ENCODE results near the gene MAML2.

DNA sequence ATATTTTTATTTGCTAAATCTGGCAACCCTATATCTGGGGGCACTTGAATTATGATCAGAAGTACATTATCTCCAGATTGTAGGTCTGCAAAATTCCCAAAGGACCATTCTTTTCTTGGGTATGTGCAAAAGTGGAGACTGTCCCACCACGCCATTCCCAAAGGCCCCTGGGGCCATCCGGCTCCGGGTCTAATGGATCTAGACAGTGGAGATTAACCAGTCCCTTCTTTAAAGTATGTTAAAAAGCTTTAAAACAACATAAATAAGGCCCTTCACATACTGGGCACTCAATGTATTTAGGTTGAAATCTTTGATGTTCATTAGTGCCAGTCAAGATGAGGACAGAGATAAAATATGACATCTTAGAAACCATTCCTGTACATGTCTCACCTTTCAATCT lies 124.1 kb downstream of the MAML2 start:
- TF ChIP-seq, protein P1, sequence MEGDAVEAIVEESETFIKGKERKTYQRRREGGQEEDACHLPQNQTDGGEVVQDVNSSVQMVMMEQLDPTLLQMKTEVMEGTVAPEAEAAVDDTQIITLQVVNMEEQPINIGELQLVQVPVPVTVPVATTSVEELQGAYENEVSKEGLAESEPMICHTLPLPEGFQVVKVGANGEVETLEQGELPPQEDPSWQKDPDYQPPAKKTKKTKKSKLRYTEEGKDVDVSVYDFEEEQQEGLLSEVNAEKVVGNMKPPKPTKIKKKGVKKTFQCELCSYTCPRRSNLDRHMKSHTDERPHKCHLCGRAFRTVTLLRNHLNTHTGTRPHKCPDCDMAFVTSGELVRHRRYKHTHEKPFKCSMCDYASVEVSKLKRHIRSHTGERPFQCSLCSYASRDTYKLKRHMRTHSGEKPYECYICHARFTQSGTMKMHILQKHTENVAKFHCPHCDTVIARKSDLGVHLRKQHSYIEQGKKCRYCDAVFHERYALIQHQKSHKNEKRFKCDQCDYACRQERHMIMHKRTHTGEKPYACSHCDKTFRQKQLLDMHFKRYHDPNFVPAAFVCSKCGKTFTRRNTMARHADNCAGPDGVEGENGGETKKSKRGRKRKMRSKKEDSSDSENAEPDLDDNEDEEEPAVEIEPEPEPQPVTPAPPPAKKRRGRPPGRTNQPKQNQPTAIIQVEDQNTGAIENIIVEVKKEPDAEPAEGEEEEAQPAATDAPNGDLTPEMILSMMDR (IDR thresholded peaks at IDR 0.05), result no peak
- TF ChIP-seq POLR2A (IDR thresholded peaks at IDR 0.05), result no peak
